Neural cell (in vitro differentiated cells): ENCODE results near the gene COQ10B. TPM values are rescaled to one million over a fixed set of nuclear protein-coding genes. Genes with fewer than 3 reads are reported as not detected.

ENCODE experiments used
- polyA plus RNA-seq: library from polyadenylated mRNA; depleted of rRNA; stranded (reverse); fragments of >200 nt; gene quantifications from 2 replicates; pipeline ENCODE4 v1.2.3, GENCODE V29; 2014
- small RNA-seq, 3 experiments: library from RNA; depleted of rRNA; stranded (forward); fragments of <200 nt; gene quantifications; one replicate each; pipeline ENCODE3, GENCODE V24; 2012

Gene COQ10B
- polyA plus RNA-seq, 1 donor from 2014 or later = 28.4 TPM

Small RNA genes within 50 kb of the gene (small RNA-seq; reads per million reads assigned to genes)
- gene RF00394 = 0 reads per million in 3 experiments
- 0 reads per million in 3 experiments for gene RNU6-1029P

Other genes starting within 250 kb of the COQ10B start
- 60.2 and 94.3 TPM in 2 replicates for gene ANKRD44, start 142.8 kb upstream of the COQ10B start, polyA plus RNA-seq
- 936 and 1,143 TPM in 2 replicates for gene SF3B1, start 18.5 kb upstream of the COQ10B start, polyA plus RNA-seq
- gene HSPD1, start 46.3 kb downstream of the COQ10B start, polyA plus RNA-seq = 226 and 229 TPM in 2 replicates
- gene HSPE1, start 46.8 kb downstream of the COQ10B start, polyA plus RNA-seq = 136 and 177 TPM in 2 replicates
- 60.5 and 81.5 TPM in 2 replicates for gene MOB4, start 62.5 kb downstream of the COQ10B start, polyA plus RNA-seq
- 0.06 TPM in 2 replicates for gene RFTN2, start 222.0 kb downstream of the COQ10B start, polyA plus RNA-seq